Middle frontal gyrus (tissue), 1 donor: ENCODE measurements around the gene DOCK4.

Experiments used
- DNase-seq: peaks from one replicate; pipeline ENCODE4 v3.0.0-alpha.2; 2015; ENCODE audit warnings: low spot score; ENCODE audit errors: extremely low spot score

DOCK4 gene

DNA sequence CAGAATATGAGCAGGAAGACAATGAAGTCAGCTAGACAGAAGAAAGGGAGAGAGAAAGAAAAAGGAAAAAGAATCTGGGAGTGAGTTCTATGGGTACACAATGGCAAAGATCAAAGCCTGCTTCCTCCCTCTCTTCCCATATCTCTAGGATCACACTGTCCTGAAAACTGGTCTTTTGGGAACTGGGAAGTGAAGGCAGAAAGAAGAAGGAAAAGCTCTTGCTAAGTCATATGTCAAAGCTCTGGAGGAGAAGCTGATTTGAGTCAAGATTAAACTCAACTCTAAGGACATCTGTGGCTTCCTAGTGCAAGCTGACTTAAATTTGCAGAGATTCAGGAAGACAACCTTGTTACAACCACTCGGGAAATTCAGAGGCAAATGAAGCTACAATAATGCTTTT is 147.5 kb downstream of the DOCK4 start:
- DNase-seq: no peak

DNA sequence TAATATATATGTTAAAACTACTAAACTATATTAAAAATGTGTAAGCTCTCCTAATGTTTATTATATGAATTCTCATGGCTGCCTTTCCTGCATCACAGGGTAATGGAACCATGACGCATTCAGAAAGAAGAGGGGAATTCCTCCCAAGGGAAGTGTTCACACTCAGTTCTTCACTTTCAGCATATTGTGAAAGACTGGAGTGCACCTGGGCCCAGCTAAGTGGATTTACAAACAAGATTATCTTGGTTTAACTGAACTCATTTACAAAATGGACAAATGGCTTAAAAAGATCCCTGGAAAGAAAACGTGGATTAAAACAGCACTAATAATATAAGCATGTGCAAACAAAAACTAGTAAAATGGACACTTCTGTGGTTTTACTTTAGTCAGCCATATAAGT is 149.8 kb downstream of the DOCK4 start:
- DNase-seq: no peak

DNA sequence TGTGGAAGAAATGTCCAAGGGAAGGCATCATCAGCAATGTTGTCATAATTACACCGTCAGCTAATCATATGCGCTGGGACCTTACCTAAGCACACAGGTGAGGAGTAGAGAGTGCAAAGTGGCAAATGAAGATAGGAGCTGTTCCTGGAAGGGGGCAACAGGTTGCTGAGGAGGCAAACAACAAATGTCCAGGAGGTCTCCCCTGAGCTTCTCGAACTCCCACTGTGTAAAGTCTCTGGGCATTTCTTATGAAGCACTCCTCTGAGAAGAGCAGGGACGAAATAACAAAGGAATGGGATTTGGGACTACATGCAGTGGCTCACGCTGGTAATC is 152.5 kb downstream of the DOCK4 start:
- no peak for DNase-seq

DNA sequence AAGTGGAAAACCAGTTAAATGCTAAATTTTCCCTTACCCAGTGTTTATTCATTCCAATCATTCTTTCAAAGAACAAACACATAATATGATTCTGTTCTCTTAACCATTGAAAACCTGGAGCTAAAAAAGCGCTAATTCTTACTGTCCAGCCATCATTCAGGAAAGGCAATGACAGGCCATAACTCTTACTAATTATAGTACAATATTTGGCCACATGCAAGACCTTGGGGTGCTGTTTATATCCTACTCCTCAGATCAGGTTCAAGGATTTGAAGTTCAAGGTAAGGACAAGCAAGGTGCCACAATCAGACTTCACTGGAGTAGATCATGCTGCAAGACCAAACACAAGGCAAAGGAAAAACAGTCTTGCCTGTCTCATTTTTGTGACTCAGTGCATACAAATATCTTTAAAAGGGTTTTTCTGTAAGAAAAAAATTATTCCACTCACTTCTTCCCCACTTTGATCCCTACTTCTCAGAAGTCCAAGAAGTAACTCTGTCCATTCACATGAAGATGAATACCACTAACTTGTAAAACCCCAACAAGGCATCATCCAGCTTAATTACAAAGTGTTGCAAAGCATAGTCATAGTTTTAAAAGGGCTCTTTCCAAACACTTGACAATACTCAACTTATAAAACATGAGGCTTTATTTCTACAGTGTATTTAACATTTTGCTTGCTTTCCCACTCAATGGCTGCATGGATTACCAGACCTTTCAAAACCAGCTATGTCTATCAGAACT is 153.0 kb downstream of the DOCK4 start:
- no peak for DNase-seq

DNA sequence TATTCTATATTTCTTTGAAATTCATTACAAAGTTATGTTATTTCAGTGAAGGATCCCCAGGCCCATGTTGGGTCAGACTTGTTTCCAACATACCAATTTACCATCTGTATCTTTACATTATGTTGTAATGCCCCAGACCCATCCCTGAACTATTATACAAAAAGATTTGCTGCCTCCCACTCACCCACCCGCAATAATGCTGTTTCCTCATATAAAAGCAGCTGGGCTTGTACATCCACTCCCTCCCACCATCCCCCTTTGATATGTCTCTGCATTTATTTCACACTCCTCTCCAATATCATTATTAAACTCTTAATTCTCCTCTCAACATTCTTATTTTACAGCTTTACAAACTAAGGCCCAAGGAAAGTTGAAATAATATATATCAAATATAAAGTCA is 153.7 kb downstream of the DOCK4 start:
- no peak for DNase-seq

DNA sequence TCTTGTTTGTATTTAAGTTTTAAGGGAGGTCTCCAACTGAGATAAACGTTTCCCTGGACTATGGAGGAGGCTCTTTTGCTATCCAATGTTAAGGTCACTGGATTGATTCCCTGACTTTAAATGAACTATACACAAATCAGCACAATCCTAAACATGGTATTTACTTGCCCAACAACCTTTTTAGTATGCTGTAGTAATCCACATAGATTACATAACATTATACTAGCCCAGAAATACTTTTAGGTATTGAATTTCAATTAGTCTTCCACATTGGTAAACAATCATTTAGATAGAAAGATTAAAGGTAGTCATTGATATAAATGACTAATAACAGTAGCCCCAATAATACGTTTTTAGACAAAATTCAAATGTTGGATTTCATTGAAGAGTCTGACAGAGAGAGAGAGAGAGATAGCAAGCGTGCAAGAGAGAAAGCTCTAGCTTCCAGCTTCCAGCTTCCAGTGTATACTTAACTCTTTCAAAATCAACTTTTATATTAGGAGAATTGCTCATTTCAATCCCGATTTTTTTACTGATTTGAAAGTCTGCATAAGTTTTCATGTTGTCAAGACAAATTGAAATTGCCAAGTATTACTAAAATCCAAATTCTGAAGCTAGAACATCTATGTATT is 155.8 kb downstream of the DOCK4 start:
- no peak for DNase-seq

DNA sequence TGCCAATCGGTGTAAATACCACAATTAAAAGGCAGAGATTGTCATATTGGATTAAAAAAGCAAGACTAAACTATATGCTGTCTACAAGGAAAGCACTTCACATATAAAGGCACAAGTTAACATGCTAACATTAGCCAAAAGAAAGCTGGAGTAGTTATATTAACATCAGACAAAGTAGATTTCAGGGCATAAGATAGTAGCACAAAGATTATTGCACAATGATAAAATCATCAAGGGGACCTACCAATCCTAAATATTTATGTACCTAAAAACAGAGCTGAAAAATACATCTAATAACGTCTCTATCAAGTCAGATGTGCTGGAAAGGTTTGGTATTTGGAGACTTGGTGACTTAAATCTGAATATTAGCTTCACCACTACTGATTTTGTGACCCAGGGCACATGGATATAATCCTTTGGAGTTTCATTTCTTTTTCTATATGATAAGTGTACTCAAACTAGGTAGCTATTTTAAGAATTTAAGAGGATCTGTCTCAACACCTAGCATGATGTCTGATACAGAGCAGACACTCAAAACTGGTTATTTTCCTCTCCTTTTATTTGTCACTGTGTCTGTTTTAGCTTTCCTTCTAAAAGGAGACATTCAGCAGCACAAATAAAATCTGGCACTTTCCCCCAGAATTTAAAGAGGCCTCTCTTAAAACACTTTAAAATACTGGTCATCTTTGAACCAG is 156.5 kb downstream of the DOCK4 start:
- DNase-seq: no peak

DNA sequence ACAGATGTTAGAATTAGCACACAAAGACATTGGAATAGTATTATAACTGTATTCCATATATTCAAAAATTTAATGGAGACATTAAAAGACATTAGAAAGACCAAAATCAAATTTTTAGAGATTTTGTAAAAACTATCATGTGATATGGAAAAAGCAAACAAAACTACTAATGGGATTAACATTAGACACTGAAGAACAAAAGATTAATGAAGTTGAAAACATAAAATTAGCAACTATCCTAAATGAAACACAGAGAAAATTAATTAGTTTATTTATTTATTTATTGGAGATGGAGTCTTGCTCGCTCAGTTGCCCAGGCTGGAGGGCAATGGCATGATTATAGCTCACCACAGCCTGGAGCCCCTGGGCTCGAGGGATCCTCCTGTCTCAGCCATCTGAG is 158.8 kb downstream of the DOCK4 start:
- no peak for DNase-seq

DNA sequence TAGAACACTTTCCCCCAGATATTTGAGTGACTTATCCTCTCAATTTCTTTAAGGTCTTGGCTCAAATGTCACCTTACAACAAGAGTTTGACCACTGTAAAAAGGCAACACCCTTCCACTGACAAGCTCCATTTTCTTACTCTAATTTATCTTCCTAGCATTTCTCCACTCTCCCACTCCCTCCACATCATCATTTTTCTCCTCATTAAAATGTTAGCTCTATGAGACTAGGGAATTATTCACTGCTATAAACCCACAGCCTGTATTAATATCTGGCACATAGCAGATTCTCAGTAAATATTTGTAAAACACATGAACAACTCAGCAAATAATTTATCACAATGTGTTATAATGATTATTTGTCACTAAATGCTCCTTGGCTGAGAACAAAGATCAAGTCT is 161.0 kb downstream of the DOCK4 start:
- no peak for DNase-seq

DNA sequence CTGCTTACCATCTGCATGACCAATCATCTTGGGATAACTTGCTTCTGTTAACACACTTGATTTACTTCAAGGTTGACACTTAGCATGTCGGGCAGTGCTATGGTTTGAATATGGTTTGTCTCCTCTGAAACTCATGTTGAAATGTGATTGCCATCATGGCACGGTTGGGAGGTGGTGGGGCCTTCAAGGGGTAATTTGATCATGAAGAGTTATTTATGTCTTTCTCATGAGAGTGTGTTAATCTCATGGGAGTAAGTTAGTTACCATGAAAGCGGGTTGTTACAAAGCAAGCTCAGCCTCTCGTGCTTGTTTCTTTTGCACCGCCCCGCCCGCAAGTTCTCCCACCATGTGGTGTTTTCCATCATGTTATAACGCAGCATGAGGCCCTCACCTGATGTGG is 163.6 kb downstream of the DOCK4 start:
- no peak for DNase-seq

DNA sequence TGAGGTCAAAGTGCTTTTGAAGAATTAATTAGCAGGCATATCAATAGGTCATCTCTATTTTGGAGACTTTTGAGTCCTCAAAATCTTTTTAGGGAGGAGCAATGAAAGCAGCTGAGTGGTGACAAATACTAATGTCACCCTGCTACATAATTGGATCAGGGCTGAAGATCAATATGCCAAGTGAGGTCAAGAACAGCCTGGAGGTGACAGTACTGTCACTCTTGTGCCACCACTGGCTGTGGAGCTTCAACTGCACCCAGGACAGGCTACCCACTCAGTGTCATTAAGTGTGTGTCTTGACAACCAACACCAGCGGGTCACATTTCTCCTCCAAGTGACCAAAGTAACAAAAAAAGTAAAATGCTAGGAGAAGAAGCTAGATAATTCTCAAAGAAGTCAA is 167.8 kb downstream of the DOCK4 start:
- no peak for DNase-seq

DNA sequence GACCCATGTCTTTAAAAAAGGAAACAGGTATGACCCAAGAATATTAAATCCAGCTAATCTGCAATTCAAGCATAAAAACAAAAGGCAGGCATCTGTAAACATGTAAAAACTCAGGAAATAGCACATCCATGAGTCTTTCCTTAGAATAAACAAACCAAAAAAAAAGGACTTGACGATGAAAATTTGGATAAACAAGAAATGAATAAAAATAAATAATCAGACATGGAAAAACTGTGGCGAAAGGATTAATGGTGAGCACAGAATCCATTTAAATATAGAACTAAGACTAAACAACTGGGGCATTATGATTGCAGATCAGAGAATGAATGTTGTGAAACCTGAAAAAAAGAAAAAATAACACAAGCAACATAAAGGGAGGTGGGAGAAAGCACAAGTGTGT is 170.1 kb downstream of the DOCK4 start:
- DNase-seq: no peak

DNA sequence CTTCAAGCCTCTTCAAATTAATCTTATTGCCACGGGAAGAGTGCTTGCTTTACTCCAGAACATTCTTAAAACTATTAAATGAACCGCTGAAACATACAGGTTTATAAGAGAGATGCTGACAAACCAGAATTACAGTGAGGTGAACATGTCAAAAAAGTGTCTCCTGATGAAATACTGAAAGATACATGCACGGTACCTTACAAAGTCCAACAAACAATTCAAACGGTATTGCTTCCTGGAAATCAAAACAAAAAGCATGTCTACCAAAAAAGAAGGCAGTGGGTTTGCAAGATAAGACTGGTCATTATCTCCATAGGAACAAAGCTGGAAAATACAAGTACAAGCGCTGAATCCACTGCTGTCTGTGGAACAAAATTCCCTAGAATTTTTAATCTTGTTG is 174.5 kb downstream of the DOCK4 start:
- DNase-seq: no peak

DNA sequence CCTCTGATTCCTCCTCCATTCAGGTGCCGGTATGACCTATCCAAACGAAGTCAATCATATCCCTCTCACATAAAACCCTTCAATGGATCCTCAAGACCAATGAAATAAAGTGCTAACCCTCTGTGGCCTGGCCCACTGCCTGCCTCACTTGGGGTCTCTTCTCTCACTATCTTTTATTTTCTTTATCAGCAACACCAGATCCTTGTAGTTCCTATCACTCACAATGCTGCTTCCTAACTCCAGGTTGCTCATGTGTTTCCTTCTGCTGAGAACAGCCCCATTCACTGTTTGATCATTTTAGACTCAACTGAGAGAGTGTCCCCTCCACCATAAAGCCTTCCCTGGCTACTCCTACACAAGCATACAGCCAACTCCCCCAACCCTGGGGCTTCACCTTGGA is 180.6 kb downstream of the DOCK4 start:
- DNase-seq: no peak

DNA sequence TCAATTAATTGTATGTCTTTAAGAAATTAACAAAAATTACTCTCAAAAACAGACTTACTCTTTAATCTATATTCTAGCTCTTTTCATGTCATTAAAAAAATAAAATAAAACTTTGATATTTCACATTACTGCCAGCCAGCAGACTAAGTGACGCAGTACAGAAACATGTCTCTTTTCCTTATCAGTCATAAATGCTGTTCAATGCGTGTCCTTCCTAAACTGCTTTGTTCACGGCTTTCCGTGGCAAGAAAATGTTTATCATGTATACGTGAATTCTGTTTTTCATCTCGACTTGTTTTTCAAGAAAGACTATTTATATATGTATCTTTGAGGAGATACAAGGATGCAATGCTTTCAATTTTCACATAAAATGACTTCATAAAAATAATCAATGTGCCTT is 182.4 kb downstream of the DOCK4 start:
- DNase-seq: no peak

DNA sequence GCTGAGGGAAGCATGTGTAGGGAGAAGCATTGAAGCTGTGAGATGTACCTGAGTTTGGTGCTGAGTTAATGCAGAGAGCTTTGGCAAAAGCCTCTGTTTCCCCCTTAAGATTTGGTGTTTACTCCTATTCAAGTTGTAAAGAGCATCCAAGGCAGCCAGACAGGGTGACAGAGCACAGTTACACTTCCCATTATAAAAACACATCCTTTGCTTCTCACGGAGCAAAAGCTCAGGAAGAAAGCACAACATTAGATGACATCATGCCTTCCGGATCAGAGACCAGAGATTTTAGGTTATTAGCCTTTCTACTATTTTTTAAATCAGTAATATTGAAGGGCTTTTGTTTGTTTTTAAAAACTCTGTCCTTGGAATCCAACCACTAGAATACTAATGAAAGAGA is 182.9 kb downstream of the DOCK4 start:
- DNase-seq: no peak

DNA sequence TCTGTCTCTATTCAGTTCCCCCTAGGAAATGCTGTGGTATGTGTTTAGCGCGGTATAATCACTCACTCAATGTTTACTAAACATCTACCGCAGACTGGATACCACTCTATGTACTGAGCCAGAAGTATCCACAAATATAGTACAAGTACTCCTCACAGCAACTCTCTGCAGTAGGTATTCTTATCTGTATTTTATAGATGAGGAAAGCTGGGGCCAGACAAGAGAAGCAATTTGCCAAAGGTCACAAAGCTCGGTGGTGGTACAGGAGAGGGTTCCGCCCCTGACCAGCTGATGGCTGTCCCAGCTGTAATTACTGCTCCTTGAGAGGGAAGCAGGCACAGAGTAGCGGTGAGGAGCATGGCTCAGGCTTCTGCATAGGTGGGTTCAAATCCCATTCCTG is 184.1 kb downstream of the DOCK4 start:
- no peak for DNase-seq

DNA sequence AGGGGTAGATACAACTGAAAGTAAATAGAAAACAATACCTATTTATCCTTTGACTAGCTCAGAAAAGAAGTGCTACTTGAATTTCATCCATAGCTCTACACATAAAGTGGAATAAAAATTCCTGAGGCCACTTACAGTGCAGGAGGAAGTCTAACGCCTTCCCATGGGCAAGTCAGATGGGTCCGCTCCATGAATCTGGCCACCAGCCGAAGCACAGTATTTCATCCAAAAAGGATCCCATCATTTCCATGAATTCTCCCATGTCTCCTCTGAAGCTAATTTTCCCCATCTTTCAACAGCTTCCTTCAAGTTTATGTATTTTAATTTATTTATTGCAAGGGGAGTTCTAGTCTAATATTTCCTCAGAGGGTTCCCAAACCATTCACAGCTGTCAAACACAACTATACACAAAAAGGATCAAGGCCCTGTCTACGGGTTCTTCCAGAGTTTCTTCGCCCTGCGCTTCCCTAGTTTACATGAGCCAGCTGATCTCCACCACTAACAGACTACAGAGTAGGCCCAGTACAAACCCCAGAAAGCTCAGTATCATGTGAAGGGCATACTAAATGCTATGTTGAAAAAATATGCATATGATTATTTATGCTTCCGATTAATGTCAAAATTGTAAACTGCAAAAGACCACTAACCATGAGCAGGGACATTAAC is 184.7 kb downstream of the DOCK4 start:
- DNase-seq: no peak

DNA sequence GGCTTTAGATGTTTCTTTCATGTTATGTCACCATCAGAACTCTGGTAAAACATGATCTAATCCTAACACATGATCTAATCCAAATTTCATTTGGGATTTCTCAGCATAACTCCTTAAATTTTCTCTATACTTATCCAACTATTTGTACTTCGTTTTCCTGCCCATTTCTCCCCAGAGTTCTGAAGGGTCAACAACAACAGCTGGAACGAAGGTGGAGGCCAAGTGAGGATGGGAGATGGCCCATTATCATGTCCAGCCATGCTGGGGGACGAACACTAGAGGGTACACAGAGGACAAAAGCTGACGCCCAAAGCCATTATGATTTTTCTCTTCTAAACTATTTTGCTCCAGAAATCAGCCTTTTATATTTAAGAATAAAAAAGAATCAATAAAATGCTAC is 185.4 kb downstream of the DOCK4 start:
- DNase-seq: no peak

DNA sequence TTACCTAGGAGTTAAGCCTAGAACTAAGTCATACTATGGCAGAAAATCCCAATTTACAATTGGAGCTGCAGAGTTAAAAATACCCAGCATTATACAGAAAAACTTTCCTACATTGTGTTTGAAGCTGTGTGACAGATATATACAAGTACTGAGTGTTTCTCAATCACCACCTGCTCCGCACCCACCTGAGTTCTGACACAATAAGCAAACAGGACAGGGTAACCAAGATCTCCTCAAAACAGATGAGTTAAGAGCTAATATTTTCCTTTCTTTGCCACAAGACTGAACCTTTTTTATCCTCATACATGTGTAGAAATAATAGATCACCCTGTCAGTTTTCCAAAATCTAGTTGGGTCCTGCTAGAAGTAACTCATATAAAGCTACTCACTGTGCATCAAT is 186.3 kb downstream of the DOCK4 start:
- no peak for DNase-seq

DNA sequence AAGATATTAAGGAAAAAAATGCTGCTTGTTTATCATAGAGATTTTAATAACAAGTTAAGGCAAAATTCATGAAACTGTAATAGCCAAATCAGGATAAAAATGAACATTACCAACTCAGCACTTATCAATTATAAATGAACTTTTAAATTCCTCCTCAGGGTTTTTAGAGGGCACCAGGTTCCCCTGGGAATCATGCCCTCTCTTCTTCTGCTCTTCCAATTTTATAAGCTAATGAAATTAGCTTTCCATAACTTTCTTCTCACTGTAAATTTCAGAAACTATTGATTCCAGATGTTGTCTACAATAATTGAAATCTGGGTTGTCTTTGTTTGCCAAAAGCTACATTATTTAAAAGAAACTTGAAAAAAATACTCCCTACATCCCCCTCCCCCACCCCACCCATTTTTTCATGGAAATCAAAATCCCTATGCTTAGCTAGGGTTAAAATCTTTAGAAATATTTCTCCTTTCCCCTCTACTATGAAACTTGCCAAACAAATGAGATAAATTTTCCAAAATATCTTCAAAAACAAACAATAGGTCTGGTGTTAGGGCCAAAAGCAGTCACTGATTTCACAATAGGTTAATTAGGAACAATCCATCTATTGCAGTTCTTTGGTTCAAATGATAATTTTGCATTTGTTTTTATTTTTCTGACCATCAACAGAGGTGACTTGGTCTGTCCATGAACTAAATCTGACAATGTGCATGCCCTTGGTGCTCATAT is 187.7 kb downstream of the DOCK4 start:
- no peak for DNase-seq

DNA sequence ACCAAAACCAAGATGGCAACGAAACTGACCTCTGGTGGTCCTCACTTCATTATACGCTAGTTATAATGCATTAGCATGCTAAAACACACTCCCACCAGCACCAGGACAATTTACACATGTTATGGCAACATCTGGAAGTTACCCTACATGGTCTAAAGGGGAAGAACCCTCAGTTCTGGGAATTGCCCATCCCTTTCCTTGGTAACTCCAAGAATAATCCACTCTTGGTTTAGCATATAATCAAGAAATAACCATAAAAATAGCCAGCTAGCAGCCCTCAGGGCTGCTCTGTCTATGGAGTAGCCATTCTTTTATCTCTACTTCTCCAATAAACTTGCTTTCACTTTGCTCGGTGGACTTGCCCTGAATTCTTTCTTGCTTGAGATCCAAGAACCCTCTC is 191.1 kb downstream of the DOCK4 start:
- no peak for DNase-seq
